ENCODE results near the gene ZC3H18.

ZC3H18 gene

GRCh38 chr16:88541831-88542616, 28.2 kb upstream of the ZC3H18 start:
- H3K4me3 ChIP-seq (ENCODE audit: low read depth, low read length): no peak overlapping the region

GRCh38 chr16:88543230-88543813, 26.9 kb upstream of the ZC3H18 start:
- H3K4me3 ChIP-seq (ENCODE audit: low read depth, low read length): no peak overlapping the region
- TF ChIP-seq CTCF (IDR thresholded peaks at IDR 0.05; ENCODE audit: borderline replicate concordance, insufficient read depth, low read depth, low read length): no peak

More at GRCh38 chr16:88541831-88542616, 28.2 kb upstream of the ZC3H18 start:
- TF ChIP-seq CTCF (IDR thresholded peaks at IDR 0.05; ENCODE audit: borderline replicate concordance, insufficient read depth, low read depth, low read length): no peak

- no peak for TF ChIP-seq CTCF (IDR thresholded peaks at IDR 0.05; ENCODE audit: borderline replicate concordance, insufficient read depth, low read depth, low read length)
- no peak overlapping the region for H3K4me3 ChIP-seq (ENCODE audit: low read depth, low read length)
These were observed 24.4 kb upstream of the ZC3H18 start for GRCh38 chr16:88545781-88546180.

GRCh38 chr16:88548131-88548874, 21.9 kb upstream of the ZC3H18 start:
- no peak overlapping the region for H3K4me3 ChIP-seq (ENCODE audit: low read depth, low read length)
- TF ChIP-seq CTCF (IDR thresholded peaks at IDR 0.05; ENCODE audit: borderline replicate concordance, insufficient read depth, low read depth, low read length): no peak

- no peak overlapping the region for H3K4me3 ChIP-seq (ENCODE audit: low read depth, low read length)
- no peak for TF ChIP-seq CTCF (IDR thresholded peaks at IDR 0.05; ENCODE audit: borderline replicate concordance, insufficient read depth, low read depth, low read length)
These were observed 21.2 kb upstream of the ZC3H18 start for GRCh38 chr16:88548985-88549384.

GRCh38 chr16:88549671-88550245, 20.4 kb upstream of the ZC3H18 start:
- TF ChIP-seq CTCF (IDR thresholded peaks at IDR 0.05; ENCODE audit: borderline replicate concordance, insufficient read depth, low read depth, low read length): no peak
- H3K4me3 ChIP-seq (ENCODE audit: low read depth, low read length): no peak overlapping the region
